ENCODE measurements around the gene SOX14. TPM values are rescaled to one million over a fixed set of nuclear protein-coding genes. Genes with fewer than 3 reads are reported as not detected.

Gene SOX14
- total RNA-seq, 6 experiments from 2014 or later: not detected

- Mint-ChIP-seq H3K9me3 (no peaks in the 10 kb centered on the region), H3K27me3 (ENCODE audit: insufficient read depth) (peaks cover 75% of the 10 kb centered on the region), H3K4me3 (no peak overlapping the region), H3K36me3 (ENCODE audit: low read depth) (peaks cover 5% of the 10 kb centered on the region; the same call in 1 of the 2 replicates), H3K4me1 (ENCODE audit: low read depth) (no peaks in the 10 kb centered on the region), H3K27ac (no peak overlapping the region)
- no peak for DNase-seq
- no peak for TF ChIP-seq CTCF (IDR thresholded peaks at IDR 0.05)
Observed at GRCh38 chr3:137766041-137766875, 2.1 kb downstream of the SOX14 start.

- no peak overlapping the region for H3K27ac Mint-ChIP-seq
- H3K9me3 Mint-ChIP-seq: no peaks in the 10 kb centered on the region
- H3K36me3 Mint-ChIP-seq (ENCODE audit: low read depth): peaks cover 5% of the 10 kb centered on the region; the same call in 1 of the 2 replicates
- no peaks in the 10 kb centered on the region for H3K4me1 Mint-ChIP-seq (ENCODE audit: low read depth)
- TF ChIP-seq CTCF (IDR thresholded peaks at IDR 0.05): no peak
- DNase-seq: no peak
- no peak overlapping the region for H3K4me3 Mint-ChIP-seq
- peaks cover 74% of the 10 kb centered on the region for H3K27me3 Mint-ChIP-seq (ENCODE audit: insufficient read depth)
Observed at GRCh38 chr3:137766876-137767537, 2.9 kb downstream of the SOX14 start.

GRCh38 chr3:137767538-137768360 lies 3.6 kb downstream of the SOX14 start:
- no peak for DNase-seq
- H3K4me1 Mint-ChIP-seq (ENCODE audit: low read depth): no peaks in the 10 kb centered on the region
- TF ChIP-seq CTCF (IDR thresholded peaks at IDR 0.05): no peak
- no peak overlapping the region for H3K27ac Mint-ChIP-seq
- peak overlapping the region; percentile 61; the same call in 1 of the 2 replicates for H3K4me3 Mint-ChIP-seq
- H3K36me3 Mint-ChIP-seq (ENCODE audit: low read depth): peaks cover 5% of the 10 kb centered on the region; the same call in 1 of the 2 replicates
- H3K9me3 Mint-ChIP-seq: no peaks in the 10 kb centered on the region
- peaks cover 76% of the 10 kb centered on the region for H3K27me3 Mint-ChIP-seq (ENCODE audit: insufficient read depth)

GRCh38 chr3:137768361-137769321 lies 4.5 kb downstream of the SOX14 start:
- Mint-ChIP-seq H3K4me3 (peak overlapping the region; percentile 61; the same call in 1 of the 2 replicates), H3K4me1 (ENCODE audit: low read depth) (no peaks in the 10 kb centered on the region), H3K9me3 (no peaks in the 10 kb centered on the region), H3K27ac (no peak overlapping the region), H3K27me3 (ENCODE audit: insufficient read depth) (peaks cover 68% of the 10 kb centered on the region), H3K36me3 (ENCODE audit: low read depth) (peaks cover 5% of the 10 kb centered on the region; the same call in 1 of the 2 replicates)
- TF ChIP-seq CTCF (IDR thresholded peaks at IDR 0.05): no peak
- no peak for DNase-seq
